Adrenal gland (tissue), 12 donors: Measurements from ENCODE around the gene PPP2R5E. TPM values are rescaled to one million over a fixed set of nuclear protein-coding genes. Genes with fewer than 3 reads are reported as not detected.

Experiments used
- DNase-seq, 7 donors: peaks; one replicate each; pipeline ENCODE4 v3.0.0-alpha.2; 2019 to 2020
- H3K27ac ChIP-seq, 5 donors: fragments of 200-600 bp; sonication (generic) in 4 of 5; 1 replicate in 3 of 5; 2 replicates in 2 of 5; pipeline versions ENCODE4 v1.5.1 to v1.8.0; 2016 to 2020; ENCODE audit warnings: mild to moderate bottlenecking in 1 of 5
- H3K27me3 ChIP-seq: fragments of 200-600 bp; 2 replicates; pipeline ENCODE4 v1.8.0; 2021
- H3K36me3 ChIP-seq, 2 donors: fragments of 200-600 bp; replicated peaks in 1 of 2; 1 replicate in 1 of 2; 2 replicates in 1 of 2; pipeline versions ENCODE4 v1.5.1 to v1.8.0; 2018 to 2022
- H3K4me1 ChIP-seq, 2 donors: fragments of 200-600 bp; replicated peaks in 1 of 2; 1 replicate in 1 of 2; 2 replicates in 1 of 2; pipeline versions ENCODE4 v1.5.1 to v1.8.0; 2018 to 2021
- H3K4me3 ChIP-seq, 4 donors: fragments of 200-600 bp; sonication (generic) in 3 of 4; one replicate each; pipeline ENCODE4 v1.5.1; 2016 to 2018
- H3K9me3 ChIP-seq, 3 donors: fragments of 200-600 bp; sonication (generic) in 1 of 3; replicated peaks in 1 of 3; 1 replicate in 2 of 3; 2 replicates in 1 of 3; pipeline versions ENCODE4 v1.5.1 to v1.8.0; 2016 to 2021
- POLR2A ChIP-seq, 2 donors: fragments of 450-650 bp; IDR thresholded peaks; one replicate each; pipeline ENCODE4 v1.6.1; 2017; ENCODE audit warnings: antibody characterized with exemption in 2 of 2, mild to moderate bottlenecking in 2 of 2, moderate library complexity in 1 of 2
- WGBS, 4 donors: extraction: QIAGEN DNeasy Blood & Tissue Kit in 2 of 4; methylation state at CpG; one replicate each; pipeline versions ENCODE4 v1.1.5 to v1.1.7; 2013 to 2017; 5-methylcytosine and 5-hydroxymethylcytosine counted together
- intact Hi-C, 2 donors: fragments of 100-400 bp; cut with DNase I; formaldehyde crosslinking; loops; one replicate each; pipeline versions ENCODE4 v1.14.1 to v1.15.0; 2022 to 2023
- polyA plus RNA-seq, 3 donors: library from polyadenylated mRNA; stranded (reverse); fragments of 200-250 nt in 2 of 3; fragments of 350-450 nt in 1 of 3; fragmentation: Illumina TruSeq in 1 of 3; extraction: RNeasy Lipid Tissue Mini Kit (QIAGEN cat#74804) in 1 of 3; gene quantifications; one replicate each; pipeline ENCODE4 v1.2.3, GENCODE V29; 2013 to 2014
- total RNA-seq, 9 donors: library from RNA; depleted of rRNA in 4 of 9; stranded (reverse); fragments of >200 nt in 4 of 9; fragments of 120-200 nt in 1 of 9; fragmentation: NEBNext Ultra II Directional in 1 of 9; extraction: Animal tissue kit (Norgen Biotek cat#: 25700) in 1 of 9; gene quantifications; one replicate each; pipeline versions ENCODE4 v1.1.0 to v1.2.4, GENCODE V29; 2013 to 2023
- TF ChIP-seq, protein P1 (sequence below), 6 experiments: fragments of 450-650 bp in 4 of 6; fragments of 200-600 bp in 2 of 6; sonication (generic) in 1 of 6; IDR thresholded peaks; 1 replicate in 5 of 6; 2 replicates in 1 of 6; pipeline versions ENCODE4 v1.5.1 to v1.8.0; 2016 to 2021; ENCODE audit warnings: antibody characterized with exemption in 6 of 6, mild to moderate bottlenecking in 2 of 6, moderate library complexity in 1 of 6
- donor health status: healthy with polysubstance abuse.
- donor health status: Bipolar disorder and iron deficiency.
- donor health status: DM: yes; HTN: yes; CAD: no.
- donor health status: DM: no; HTN: no; CAD: no.
- donor health status: DM: no; HTN: no; CAD: no.
- donor health status: DM: yes; HTN: yes; CAD: no.

Gene PPP2R5E
- total and polyA plus RNA-seq, 12 donors: 5.7 to 46.5 (median 23.9) TPM

DNA sequence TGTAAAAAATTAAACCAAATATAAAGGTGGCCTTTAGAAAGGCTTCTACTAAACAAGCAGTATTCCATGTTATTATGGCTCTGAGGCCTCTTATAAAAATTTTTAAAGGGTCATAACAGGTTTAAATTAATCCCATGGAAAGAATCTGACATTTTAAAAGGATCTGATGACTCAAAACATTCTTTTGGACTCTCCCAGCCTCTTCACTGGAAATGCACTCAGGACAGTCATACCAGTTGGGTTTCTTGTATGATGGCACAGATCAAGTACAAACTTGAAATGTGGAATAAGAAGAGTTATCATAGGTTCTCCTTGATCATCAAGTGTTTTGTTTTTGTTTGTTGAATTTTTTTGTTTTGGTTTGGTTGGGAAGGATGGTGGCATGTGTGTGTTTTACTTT lies 50.8 kb downstream of the PPP2R5E start:
- intact Hi-C loops: no loop called here
- Histone ChIP-seq H3K27me3 (no peaks in the 10 kb centered on the region), H3K4me3 (no peak overlapping the region), H3K36me3 (no peaks in the 10 kb centered on the region), H3K9me3 (no peaks in the 10 kb centered on the region), H3K4me1 (peaks cover 4 to 24% of the 10 kb centered on the region in 2 donors), H3K27ac (peak overlapping the region in 1 of 5 donors; percentile 5)
- DNase-seq: no peak
- TF ChIP-seq POLR2A (IDR thresholded peaks at IDR 0.05): no peak
- TF ChIP-seq, protein P1, sequence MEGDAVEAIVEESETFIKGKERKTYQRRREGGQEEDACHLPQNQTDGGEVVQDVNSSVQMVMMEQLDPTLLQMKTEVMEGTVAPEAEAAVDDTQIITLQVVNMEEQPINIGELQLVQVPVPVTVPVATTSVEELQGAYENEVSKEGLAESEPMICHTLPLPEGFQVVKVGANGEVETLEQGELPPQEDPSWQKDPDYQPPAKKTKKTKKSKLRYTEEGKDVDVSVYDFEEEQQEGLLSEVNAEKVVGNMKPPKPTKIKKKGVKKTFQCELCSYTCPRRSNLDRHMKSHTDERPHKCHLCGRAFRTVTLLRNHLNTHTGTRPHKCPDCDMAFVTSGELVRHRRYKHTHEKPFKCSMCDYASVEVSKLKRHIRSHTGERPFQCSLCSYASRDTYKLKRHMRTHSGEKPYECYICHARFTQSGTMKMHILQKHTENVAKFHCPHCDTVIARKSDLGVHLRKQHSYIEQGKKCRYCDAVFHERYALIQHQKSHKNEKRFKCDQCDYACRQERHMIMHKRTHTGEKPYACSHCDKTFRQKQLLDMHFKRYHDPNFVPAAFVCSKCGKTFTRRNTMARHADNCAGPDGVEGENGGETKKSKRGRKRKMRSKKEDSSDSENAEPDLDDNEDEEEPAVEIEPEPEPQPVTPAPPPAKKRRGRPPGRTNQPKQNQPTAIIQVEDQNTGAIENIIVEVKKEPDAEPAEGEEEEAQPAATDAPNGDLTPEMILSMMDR (IDR thresholded peaks at IDR 0.05): no peak

DNA sequence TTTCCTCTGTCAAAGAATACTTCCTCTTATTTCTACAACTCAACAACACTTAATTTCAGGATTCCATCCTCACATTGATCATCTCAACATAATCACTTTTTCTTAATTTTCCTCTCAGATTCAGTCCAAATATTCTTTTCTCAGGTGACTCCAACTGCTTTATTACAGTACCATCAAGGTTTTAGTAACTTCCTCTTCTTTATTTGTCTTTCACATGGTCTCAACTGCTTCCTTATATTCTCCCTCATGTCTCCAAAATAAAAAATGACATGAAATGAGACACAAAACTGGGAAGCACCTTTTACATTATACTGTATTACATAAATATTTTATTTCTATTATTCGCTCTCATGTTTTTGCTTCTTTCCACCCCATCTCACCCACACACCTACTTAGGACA lies 55.5 kb downstream of the PPP2R5E start:
- Histone ChIP-seq H3K27ac (no peak overlapping the region), H3K4me3 (no peak overlapping the region), H3K27me3 (no peaks in the 10 kb centered on the region), H3K36me3 (no peaks in the 10 kb centered on the region), H3K4me1 (peaks cover 0 to 17% of the 10 kb centered on the region in 2 donors), H3K9me3 (no peaks in the 10 kb centered on the region)
- WGBS, 4 donors: 45 to 97% (median 92%) methylated on average over 1 of the region's 1 CpG
- TF ChIP-seq, protein P1 (IDR thresholded peaks at IDR 0.05): no peak
- no peak for TF ChIP-seq POLR2A (IDR thresholded peaks at IDR 0.05)
- no peak for DNase-seq
- intact Hi-C loops: no loop called here

DNA sequence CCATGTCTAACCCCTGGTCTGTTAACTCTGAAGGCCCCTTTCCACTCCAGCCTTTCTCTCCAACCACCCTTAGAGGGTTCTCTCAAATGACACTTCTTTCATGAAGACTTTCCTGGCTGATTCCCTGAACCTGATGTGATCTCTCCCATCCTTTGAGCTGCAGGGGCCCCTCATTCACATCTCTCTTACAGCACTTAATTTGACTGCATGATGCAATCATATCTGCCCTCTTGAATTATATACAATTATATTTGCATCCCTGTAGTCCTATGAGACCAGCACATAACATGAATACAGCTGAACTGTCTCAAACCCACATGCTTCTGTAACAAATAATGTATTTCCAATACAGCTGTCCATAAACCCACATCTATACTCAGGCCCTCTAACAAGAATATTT lies 56.4 kb downstream of the PPP2R5E start:
- no peaks in the 10 kb centered on the region for H3K36me3 ChIP-seq
- no peaks in the 10 kb centered on the region for H3K9me3 ChIP-seq
- TF ChIP-seq, protein P1 (IDR thresholded peaks at IDR 0.05): no peak
- TF ChIP-seq POLR2A (IDR thresholded peaks at IDR 0.05): no peak
- H3K4me1 ChIP-seq: peaks cover 0 to 16% of the 10 kb centered on the region in 2 donors
- H3K4me3 ChIP-seq: no peak overlapping the region
- intact Hi-C loops: no loop called here
- no peak for DNase-seq
- H3K27me3 ChIP-seq: no peaks in the 10 kb centered on the region
- H3K27ac ChIP-seq: no peak overlapping the region

DNA sequence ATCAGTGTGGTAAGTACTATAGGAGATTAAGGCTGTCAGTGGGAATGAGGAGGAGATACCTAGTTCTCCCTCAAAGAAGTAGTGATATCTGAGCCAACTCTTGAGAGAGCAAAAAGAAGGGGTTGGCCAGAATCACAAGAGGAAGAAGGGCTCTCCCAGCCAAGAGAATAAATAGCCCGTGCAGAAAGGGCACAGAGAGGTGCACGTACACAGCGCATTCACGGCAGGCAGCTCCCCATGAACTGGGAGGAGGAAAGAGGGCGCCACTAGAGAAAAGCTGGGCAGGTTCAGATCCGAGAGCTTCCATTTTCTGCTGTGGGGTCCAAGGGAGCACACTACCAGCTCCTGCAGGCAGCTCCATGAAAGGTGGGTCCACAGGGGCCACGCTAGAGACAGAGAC lies 59.9 kb downstream of the PPP2R5E start:
- WGBS, 4 donors: 89 to 96% (median 94%) methylated on average over 7 of the region's 7 CpGs
- H3K36me3 ChIP-seq: no peaks in the 10 kb centered on the region
- no peak overlapping the region for H3K4me3 ChIP-seq
- H3K9me3 ChIP-seq: no peaks in the 10 kb centered on the region
- no peak for TF ChIP-seq POLR2A (IDR thresholded peaks at IDR 0.05)
- TF ChIP-seq, protein P1 (IDR thresholded peaks at IDR 0.05): no peak
- no peak overlapping the region for H3K27ac ChIP-seq
- peaks cover 0 to 23% of the 10 kb centered on the region in 2 donors for H3K4me1 ChIP-seq
- no peaks in the 10 kb centered on the region for H3K27me3 ChIP-seq
- intact Hi-C loops: no loop called here
- no peak for DNase-seq
